GM19025 (cell line): ENCODE measurements around the gene HSD3B7.
"Not testable (repeated sequence)": the region's sequence is repeated elsewhere in the genome, so short reads cannot be mapped to it uniquely, and the experiment has no call there.

Source experiments
- ATAC-seq: cut with Tn5 transposase; IDR thresholded peaks from one replicate; pipeline ENCODE4 v1.9.1; 2021; ENCODE audit warnings: mild to moderate bottlenecking, low read depth, moderate library complexity; ENCODE audit not compliant: unreplicated experiment

Gene HSD3B7

DNA sequence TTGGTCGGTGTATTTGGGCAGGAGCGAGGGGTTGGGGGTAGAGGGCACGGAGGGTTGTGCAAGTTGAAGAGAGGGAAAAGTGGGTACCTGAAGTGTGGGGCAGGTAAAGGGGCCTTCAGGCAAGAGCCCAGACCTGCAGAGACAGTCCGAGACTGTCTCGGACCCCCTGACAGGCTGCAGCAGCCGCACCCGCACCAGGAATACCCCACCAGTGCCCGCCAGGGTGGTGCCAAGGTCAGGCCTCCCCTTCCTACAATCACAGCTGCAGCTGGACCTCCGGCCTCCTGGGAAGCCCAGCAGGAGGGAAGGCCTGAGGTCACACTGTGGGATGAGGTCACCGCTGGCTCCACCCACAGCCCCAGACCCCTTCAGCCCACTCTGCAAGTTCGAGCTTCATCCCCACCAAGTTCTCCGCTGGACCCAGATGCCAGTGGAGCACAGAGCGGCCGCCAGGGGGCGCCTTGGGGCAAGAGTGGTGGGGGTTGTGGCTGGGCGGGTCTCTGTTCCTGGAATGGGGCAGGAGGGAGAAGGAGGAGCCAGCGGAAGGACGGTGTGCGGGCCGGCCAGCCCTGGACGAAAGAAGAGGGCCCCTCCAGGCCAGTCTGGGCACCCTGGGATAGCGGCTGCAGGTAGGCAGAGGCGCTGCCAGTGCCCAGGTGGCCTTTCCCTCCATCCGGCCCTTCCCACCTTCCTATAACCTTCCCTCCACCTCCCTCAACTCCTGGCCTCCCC is at the start of gene HSD3B7:
Gene HSD3B7, plus strand, starts transcription at position 539 of the 732 bp plus-strand sequence. CDS start 452 bp downstream, outside the sequence.
- no peak for ATAC-seq

DNA sequence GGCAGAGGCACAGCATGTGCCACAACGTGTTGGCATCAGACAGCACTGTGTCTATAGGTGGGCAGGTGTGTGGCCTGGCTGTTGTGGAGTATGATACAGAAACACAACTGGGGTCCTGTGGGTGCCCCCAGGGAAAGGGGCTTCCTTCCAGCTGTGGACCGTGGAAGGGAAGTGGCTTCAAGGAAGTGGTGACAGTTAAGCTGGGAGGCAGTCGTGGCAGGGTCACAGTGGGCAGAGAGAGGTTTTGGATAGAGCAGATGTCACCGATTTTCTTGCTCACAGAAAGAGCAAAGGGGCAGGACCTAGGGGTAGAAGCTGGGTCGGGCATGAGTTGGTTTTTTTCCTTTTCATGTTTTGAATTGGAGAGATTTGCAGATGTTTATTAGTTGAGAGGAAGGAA is 47.3 kb upstream of the HSD3B7 start:
- no peak for ATAC-seq

DNA sequence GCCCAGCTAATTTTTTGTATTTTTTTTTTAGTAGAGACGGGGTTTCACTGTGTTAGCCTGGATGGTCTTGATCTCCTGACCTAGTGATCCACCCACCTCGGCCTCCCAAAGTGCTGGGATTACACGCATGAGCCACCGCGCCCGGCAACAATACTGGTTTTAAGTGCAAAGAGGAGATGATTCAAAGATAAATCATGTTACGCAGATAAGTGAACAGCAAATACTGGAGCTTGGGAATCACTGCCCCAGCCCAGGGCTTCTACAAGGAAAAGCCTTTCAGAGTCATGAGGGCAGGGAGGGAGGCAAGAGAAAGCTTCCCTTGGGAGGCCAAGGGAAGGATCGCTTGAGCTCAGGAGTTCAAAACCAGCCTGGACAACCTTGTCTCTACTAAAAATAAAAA is 45.4 kb upstream of the HSD3B7 start:
- not testable (repeated sequence) for ATAC-seq

DNA sequence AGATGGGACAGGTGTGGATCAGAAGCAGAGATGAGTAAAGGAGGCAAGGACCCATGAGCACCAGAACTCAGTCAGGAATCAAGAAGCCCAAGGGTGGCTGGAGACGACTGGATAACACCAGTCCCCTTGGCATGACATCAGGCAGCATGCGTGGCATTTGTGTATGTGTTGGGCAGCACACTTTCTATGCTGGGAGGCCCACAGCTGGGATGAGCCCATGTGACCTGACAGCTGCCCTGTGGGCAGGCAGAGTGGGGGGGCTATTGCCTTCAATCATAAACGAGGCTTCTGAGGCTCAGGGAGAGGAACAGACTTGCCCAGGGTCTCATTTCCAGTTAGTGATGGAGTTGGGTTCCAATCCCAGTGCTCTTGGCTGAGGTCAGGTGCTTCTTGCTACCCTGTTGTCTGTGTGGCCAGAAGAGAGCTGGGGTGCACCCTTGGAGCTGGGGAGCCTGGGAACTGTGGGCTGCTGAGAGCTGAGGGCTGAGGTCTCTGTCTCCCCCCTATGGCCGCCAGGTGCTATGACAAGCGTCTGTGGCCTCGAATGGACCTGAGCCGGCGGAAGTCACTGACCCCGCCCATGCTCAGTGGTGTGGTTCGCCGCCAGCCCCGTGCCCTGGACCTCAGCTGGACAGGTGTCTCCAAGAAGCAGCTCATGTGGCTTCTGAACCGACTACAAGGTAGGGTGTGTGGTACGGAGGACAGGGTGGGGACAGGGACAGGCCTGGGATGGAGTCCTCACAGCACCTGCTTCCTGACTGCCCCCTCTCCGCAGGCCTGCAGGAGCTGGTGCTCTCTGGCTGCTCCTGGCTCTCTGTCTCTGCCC is 43.2 kb upstream of the HSD3B7 start:
- ATAC-seq: peak; percentile 87

DNA sequence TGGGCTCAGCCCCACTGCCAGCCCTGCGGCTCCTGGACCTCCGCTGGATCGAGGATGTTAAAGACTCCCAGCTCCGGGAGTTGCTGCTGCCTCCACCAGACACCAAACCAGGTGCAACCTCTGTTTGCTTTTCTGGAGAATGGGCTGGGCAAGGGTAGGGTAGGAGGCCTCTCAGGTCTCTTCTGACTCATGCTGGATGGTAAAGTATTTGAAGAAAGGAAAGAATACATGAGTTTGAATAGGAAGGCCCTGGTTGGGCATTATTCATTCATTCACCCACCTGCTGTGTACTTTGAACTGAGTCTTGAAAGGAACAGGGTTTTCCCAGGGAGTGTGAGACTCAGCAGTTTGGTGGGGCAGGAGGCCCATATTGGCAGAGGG is 42.6 kb upstream of the HSD3B7 start:
- no peak for ATAC-seq

DNA sequence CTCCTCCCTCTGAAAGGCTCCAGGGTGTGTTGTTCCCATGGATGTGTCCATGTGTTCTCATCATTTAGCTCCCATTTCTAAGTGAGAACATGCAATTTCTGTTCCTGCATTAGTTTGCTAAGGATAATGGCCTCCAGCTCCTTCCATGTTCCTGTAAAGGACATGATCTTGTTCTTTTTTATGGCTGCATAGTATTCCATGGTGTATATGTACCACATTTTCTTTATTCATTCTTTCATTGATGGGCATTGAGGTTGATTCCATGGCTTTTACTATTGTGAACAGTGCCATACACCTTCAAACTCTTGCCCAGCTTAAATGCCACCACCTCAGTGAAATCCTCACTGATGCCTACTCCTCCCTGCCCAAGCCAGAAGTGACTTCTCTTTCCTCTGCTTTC is 40.7 kb upstream of the HSD3B7 start:
- no peak for ATAC-seq

DNA sequence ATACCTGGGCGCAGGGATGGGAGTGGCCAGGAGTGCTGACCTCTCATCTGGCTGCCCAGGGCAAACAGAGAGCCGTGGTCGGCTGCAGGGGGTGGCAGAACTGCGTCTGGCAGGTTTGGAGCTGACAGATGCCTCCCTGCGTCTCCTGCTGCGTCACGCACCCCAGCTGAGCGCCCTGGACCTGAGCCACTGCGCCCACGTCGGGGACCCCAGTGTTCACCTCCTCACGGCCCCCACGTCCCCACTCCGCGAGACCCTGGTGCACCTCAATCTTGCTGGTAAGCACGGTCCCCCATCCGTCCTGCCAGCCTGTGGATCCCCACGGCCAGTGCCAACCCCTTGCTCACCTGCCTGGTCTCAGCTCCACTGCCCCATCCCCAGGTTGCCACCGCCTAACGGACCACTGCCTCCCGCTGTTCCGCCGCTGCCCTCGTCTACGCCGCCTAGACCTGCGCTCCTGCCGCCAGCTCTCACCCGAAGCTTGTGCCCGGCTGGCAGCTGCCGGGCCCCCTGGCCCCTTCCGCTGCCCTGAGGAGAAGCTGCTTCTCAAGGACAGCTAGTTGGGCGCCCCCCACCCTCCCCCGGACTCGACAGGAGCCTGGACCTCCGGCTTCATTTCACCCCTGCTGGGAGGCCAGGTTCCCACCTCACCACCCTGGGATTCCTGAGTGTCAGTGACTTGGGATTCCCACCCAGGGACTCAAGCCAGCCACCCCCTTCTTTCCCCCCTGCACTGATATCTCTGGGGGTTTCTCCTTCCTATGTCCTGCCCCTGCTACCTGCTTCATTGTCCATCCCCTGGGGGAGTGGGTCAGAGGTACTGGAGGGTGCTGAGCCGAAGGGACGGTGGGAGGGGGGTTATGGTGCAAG is 38.1 kb upstream of the HSD3B7 start:
- no peak for ATAC-seq

DNA sequence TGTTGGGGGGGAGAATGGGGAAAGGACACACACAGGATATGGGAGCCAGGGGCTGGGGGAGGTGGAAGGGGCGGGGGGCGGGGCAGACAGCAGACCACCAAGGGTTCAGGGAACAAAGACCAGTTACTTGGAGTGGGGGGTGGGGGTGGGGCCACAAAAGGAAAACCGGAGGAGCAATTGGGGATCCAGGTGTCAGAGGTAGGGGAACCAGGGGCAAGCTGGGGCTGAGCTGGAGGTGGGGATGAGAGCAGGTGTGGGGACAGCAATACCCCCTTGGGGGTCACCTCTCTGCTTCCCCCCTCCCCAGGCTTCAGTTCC is 37.5 kb upstream of the HSD3B7 start:
- ATAC-seq: no peak

DNA sequence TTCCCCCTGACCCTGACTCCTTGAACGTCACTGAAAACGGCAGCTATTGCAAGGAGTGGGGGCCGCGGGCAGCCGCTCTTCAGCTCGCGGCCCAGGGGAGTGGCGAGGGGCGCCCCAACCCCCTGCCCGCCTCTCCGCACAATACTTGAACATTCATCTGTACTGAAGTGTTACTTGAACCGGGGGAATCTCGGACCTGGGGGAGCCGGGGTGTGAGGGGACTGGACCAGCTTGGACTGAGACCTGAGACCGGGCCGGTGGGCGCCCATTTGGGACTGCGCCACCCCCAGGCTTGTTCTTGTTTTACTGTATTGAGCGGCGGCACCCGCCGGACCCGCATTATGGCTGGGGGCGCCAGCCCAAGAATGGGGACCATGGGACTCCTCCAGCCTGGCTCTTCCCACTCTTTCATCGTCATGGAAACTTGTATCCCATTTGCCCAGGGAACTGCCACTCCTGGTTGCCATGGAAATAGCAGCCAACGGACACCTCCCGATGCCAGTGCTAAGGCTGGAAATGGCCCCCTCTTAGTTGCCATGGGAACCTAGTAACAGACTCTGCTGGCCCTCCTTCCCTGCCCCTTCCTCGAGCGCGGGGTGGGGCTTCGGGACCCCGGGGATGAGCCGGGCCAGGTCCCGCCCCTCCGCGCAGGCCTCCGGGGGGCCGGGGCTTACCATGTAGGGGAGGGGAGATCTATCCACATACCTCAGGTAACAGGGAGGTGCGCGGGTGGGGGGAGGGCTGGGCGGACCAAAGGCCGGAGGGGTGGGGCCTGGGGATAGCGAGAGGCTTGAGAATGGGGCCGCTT is 36.9 kb upstream of the HSD3B7 start:
- no peak for ATAC-seq

DNA sequence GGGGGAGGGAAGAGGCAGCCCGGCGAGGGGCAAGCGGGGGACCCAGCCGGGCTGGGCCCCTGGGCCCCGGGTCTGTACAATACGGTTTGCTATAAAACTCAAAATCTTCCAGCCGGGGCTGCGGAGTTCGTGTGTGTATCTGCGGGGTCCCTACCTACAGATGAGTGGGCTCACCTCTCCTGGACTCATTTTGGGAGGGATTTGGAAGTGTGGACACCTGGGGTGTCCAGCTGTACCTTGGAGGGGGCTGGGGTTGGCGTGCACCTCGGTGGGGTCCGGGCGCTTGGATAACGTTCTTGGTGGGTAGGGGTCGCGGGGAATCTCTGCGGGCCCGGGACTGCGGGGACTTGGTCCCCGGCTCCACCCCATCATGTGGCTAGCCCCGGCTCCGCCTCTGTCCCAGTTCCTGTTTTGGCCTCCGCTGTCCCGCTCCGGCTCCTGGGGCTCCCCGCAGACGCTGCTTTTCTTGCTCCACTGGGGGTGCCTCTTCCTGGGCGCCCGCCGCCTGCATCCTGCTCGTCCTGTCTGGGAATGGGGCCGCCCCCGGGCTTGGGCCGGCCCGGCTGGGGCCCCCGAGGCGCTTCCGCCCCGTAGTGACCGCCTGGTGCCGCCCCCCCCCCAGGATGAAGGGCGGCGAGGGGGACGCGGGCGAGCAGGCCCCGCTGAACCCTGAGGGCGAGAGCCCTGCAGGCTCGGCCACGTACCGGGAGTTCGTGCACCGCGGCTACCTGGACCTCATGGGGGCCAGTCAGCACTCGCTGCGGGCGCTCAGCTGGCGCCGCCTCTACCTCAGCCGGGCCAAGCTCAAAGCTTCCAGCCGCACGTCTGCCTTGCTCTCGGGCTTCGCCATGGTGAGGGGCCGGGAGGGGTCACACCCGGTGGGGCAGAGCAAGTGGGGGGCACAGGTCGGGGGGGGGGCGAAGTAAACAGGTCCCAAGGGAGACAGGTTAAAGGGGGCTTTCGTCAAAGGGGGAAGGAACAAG is 36.0 kb upstream of the HSD3B7 start, which contains the start of gene ORAI3:
Gene ORAI3, plus strand, starts transcription at position 402 of the 983 bp plus-strand sequence. Its CDS starts 222 bp downstream, at position 624.
- ATAC-seq: peak; percentile 67

DNA sequence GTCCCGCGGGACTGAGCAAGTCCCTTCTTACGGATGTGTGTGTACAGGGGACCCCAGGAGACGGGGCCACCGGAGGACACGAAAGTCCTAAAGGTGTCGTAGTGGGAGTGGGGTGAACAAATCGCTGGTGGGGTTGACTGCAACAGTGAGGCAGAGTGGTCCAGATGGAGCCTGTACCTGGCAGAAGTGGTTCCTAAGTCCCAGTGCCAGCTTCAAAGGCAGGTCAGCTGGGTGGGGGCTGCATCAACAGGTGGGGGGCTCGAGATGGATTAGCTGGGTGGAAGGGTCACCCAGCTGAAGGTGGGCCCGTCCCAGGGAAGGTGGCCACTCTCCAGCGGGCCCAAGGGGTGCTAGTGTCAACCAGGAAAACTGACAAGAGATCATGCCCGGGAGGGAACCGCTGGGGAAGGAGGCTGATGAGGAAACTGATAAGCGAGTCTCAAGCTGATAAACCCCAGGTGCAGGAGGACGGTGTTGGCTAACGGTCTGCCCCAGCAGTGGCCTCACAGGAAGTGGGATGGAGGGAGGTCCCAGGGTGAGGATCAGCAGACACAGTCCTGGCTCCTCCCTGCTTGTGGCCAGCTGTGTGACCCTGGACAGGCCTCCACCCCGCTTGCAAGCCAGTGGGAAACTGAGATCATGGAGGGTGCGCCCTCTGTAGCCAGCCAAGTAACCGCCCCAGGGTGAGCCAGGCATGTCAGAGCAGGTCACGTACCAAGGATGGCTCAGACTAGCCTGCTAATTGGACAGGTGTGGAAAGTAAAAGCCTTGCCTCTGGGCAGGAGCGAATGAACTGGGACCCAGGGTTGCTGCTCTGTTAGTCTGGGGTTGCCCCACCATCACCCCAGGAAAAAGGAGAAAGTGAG is 35.1 kb upstream of the HSD3B7 start:
- no peak for ATAC-seq

DNA sequence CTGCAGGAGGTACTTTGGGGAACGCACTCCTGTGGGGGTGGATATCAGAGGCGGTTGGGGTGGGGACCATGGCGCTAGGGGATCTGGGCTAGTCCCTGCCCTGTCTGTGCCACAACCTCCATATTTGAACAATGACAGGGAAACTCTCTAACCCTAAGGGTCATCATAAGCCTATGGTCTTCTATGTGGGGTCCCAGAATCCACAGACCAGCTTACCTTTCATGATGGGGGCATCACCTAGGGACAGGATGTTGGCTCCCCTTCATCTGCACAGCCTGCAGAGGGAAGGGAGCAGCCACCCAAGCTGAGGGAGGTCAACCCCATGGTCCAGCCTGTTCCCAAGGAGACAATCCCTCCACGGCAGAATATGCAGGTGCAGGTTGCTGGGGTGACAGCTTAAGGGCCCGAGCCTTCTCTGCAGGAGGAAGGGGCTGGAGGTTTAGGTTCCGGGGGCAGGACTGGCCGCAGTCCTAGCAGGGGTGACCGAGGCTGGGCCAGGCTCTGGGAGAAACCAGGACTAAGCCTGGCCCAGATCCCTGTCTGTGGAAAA is 34.4 kb upstream of the HSD3B7 start:
- no peak for ATAC-seq

DNA sequence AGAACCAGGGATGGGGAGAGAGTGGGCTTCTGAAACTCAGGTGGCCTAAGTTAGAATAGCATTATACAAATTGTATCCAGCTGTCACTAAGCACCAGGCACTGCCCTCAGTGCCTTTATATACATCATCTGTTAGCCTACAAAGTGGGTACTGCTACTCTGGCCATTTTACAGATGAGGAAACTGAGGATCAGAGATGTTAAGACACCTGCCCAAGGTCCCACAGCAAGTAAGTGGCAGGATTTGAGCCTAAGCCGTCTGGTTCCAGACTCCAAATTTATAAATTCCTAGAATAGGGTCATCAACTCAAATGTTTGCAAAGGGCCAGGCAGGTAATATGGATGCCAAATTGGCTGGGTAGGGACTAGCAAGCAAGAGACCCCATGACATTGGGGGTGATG is 33.8 kb upstream of the HSD3B7 start:
- ATAC-seq: no peak

DNA sequence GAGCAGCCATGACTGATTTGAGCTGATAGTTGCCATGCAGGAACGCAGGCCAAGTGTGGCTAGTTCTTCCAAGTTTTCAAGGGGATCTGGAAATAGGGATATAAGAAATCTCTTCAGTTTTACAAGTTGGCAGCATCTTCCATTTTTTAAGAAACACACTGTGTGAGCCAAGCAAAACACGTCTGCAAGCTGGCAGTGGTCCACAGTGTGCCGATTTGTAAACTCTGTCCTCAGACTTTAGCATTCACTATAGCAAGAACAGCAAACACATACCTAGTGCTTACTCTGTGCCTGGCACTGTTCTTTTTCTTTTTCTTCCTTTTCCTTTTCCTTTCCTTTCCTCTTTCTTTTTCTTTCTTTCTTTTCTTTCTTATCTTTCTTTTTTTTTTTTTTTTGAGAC is 33.3 kb upstream of the HSD3B7 start:
- no peak for ATAC-seq

DNA sequence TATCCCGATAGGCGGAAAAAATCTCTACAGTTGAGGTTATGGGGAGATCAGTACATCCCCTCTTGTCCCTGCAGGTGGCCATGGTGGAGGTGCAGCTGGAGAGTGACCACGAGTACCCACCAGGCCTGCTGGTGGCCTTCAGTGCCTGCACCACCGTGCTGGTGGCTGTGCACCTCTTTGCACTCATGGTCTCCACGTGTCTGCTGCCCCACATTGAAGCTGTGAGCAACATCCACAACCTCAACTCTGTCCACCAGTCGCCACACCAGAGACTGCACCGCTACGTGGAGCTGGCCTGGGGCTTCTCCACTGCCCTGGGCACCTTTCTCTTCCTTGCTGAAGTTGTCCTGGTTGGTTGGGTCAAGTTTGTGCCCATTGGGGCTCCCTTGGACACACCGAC is 31.9 kb upstream of the HSD3B7 start:
- no peak for ATAC-seq

DNA sequence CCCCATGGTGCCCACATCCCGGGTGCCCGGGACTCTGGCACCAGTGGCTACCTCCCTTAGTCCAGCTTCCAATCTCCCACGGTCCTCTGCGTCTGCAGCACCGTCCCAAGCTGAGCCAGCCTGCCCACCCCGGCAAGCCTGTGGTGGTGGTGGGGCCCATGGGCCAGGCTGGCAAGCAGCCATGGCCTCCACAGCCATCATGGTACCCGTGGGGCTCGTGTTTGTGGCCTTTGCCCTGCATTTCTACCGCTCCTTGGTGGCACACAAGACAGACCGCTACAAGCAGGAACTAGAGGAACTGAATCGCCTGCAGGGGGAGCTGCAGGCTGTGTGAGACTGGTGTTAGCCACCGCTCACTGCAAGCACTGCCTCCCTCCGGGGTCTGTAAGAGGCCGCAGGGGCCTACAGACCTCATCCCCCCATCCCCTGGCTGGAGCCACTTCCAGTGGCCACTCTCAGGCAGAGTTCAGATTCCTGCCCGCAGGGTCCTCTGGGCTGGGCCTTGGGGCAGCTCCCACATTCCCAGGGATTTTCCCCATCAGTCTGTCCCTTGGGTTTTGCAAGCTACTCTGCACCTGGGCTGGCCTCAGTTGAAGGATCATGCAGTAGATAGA is 31.4 kb upstream of the HSD3B7 start:
- no peak for ATAC-seq

DNA sequence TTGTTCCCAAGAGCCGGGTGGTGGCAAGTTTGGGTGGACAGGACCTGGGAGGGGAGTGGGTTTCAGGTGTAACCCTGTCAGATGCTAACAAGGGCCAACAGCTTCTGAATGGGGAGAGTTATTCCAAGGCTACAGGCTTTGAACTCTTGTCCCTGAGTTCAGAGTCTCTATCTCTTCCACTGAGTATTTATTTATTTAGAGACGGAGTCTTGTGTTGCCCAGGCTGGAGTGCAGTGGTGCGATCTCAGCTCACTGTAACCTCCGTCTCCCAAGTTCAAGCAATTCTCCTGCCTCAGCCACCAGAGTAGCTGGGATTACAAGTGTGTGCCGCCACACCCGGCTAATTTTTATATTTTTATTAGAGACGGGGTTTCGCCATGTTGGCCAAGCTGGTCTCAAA is 30.0 kb upstream of the HSD3B7 start:
- no peak for ATAC-seq
